ENCODE data around the gene TTC24. TPM values are rescaled to one million over a fixed set of nuclear protein-coding genes. Genes with fewer than 3 reads are reported as not detected.
"Not testable (repeated sequence)": the region's sequence is repeated elsewhere in the genome, so short reads cannot be mapped to it uniquely, and the experiment has no call there.

Gene TTC24
- total RNA-seq, 1 donor from 2014 or later: not detected

DNA sequence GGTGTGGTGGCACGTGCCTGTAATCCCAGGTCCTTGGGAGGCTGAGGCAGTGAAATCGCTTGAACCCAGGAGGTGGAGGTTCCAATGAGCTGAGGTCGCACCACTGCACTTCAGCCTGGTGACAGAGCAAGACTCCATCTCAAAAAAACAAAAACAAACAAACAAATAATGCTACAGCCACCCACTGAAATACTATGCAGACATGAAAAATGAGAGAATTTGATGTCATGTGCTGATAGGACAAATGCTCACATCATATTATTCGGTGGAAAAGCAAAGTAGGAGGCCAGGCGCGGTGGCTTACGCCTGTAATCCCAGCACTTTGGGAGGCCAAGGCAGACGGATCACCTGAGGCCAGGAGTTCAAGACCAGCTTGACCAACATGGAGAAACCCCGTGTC lies 30.5 kb downstream of the TTC24 start:
- not testable (repeated sequence) for DNase-seq

GRCh38 chr1:156612666-156613065 lies 33.1 kb downstream of the TTC24 start:
- no peak for DNase-seq

DNA sequence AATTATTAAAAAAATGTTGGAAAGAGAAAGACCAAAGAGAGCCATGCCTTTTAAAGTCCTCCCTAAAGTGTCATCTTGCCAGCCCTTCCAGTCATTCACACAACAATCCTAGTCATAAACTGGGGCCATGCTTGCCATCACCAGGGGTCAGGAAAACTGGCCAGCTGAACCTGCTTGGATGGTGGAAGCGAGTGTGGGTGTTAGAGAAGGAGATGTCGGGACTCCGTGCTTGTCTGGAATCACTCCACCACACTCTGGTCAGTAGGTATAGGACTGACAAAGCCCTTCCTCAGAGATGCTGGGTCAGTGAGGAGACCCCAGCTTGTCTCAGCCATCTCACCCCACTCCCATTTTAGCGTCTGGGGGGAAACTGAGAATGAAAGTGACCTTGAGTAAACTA lies 36.4 kb downstream of the TTC24 start:
- DNase-seq: no peak

GRCh38 chr1:156616463-156616862 lies 36.9 kb downstream of the TTC24 start:
- DNase-seq: no peak

DNA sequence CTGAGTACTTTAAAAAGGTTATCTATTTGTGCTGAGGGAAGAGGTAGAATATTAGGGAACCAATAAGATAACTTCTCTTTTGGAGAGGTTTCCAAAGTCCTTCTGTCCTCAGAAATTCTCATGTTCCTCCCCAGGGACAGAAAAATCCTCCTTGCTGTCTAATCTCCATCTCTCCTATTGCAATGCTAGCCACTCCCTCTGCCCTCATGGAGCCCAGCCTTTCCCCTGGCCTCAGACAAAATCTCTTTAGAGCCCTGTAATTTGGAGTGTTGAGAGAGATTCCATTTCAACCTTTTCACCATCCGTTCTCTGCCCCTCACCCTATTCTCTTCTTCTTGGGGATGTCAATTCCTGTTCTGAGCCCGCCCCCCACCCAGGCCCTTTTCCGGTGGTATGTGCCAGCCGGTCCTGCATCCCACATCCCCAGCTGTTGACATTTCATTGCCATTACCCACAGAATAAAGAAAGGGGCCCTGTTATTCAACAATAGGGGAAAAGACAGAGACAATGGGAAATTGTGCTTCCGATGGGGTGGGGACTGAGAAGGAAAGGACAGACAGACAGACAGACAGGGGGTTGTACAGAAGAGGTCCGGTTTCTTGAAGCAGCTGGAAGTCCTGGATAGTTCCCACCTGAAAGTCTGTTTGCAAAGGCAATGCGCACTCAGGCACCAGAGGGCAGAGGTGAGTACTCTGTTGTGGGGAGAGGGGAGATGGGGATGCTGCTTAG lies 39.5 kb downstream of the TTC24 start, which contains the start of gene HAPLN2:
Gene HAPLN2 (plus strand): TSS at position 563 of the 729 bp plus-strand sequence. CDS start 4,076 bp downstream, outside the sequence.
- no peak for DNase-seq

DNA sequence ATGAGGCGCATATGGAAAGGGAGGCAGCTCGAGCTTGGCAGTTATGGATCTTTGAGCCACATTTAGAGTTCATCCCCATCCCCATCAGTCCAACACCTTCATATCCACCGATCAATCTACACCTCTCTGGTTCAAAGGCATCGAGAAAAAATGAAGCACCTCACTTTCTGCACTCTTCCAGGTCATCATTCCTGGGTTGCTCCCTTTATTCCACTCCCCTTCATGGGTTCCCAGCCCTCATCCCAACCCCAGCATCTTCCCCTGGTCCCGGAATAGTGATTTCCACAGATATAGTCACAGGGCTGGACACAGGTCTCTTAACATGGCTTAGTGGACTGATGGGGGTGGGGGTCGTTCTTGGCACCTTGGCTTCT lies 40.0 kb downstream of the TTC24 start:
- no peak for DNase-seq

DNA sequence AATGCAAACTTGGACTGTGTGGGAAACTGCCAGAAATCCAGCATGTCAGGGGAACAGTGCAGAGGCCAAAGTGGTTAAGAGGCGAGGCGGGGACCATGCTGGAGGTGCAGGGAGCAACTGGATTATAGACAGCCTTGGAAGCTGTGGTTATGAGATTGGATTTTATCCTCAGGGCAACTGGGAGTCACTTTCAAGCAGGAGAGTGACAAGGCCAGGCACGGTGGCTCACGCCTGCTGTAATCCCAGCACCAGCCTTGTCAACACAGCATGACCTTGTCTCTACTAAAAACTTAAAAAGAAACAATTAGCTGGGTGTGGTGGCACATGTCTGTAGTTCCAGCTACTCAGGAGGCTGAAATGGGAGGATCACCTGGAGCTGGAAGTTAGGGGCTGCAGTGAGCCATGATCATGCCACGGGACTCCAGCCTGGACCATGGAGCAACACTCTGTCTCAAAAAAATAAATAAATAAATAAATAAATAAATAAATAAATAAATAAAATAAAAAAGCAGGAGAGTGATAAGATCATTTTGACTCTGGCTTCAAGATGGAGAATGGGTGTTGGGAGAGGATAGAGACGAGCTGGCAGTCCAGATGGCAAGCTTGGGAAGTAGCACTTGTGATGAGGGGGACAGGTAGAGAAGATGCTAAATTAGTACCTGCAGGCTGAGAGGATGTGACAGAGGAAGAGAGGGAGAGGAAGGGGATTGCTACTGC lies 43.2 kb downstream of the TTC24 start:
- DNase-seq: no peak

- DNase-seq: no peak
Measured at GRCh38 chr1:156623946-156624813, 44.7 kb downstream of the TTC24 start.

- no peak for DNase-seq
Measured at GRCh38 chr1:156624814-156625435, 45.4 kb downstream of the TTC24 start.

- no peak for DNase-seq
Measured at GRCh38 chr1:156625436-156626078, 46.0 kb downstream of the TTC24 start.

DNA sequence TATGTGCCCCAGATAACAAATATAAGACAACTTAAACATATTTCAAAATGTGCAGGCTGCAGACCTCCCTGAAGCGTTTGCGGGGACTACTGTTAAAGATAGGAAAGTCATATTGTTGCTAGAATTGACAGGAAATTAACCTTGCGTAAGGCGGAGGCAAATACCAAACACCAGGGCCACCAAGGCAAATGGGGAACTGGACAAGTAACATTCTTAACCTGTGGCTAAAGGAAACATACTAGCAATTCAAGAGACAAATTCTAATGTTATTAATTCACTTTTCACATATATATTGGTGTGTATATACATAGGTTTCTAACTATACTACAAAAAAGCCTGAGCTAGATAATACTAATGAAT lies 46.5 kb downstream of the TTC24 start:
- DNase-seq: no peak

GRCh38 chr1:156627313-156627880 lies 47.9 kb downstream of the TTC24 start:
- DNase-seq: no peak

DNA sequence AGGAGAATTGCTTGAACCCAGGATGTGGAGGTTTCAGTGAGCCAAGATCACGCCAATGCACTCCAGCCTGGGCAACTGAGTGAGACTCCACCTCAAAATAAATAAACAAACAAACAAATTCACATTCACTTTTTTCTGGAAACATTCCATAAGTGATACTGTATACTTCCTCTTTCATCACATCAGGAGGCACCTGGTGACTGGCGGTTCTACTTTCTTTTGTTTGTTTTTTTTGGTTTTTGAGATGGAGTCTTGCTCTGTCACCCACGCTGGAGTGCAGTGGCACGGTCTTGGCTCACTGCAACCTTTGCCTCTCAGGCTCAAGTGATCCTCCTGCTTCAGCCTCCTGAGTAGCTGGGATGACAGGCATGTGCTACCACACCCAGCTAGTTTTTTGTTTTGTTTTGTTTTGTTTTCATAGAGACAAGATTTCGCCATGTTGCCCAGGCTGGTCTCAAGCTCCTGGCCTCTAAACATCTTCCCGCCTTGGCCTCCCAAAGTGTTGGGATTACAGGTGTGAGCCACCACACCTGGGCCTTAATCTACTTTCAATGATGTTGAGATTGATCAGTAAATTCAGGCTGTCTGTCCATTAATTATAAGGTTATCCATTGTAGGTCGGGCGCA lies 50.4 kb downstream of the TTC24 start:
- no peak for DNase-seq

DNA sequence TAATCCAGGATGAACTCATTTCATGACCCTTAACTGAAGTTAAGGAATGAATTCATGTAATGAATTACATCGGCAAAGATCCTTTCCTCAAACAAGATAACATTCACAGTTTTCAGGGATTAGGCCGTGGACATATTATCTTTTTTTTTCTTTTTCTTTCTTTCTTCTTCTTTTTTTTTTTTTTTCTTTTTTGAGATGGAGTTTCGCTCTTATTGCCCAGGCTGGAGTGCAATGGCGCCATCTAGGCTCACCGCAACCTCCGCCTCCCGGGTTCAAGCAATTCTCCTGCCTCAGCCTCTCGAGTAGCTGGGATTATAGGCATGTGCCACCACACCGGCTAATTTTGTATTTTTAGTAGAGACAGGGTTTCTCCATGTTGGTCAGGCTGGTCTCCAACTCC lies 51.6 kb downstream of the TTC24 start:
- DNase-seq: not testable (repeated sequence)

GRCh38 chr1:156632355-156632754 lies 52.8 kb downstream of the TTC24 start:
- DNase-seq: no peak

Other genes starting within 250 kb of the TTC24 start
- 173 TPM for gene CCT3, start 241.4 kb upstream of the TTC24 start, total RNA-seq
- gene TSACC, start 241.2 kb upstream of the TTC24 start, total RNA-seq: not detected
- 2.1 TPM for gene RHBG, start 210.5 kb upstream of the TTC24 start, total RNA-seq
- gene MEF2D, start 78.9 kb upstream of the TTC24 start, total RNA-seq: 11.2 TPM
- gene IQGAP3, start 7.2 kb upstream of the TTC24 start, total RNA-seq: 8.6 TPM
- gene NAXE, start 12.1 kb downstream of the TTC24 start, total RNA-seq: 26.1 TPM
- 8.7 TPM for gene GPATCH4, start 21.8 kb downstream of the TTC24 start, total RNA-seq
- gene HAPLN2, start 39.7 kb downstream of the TTC24 start, total RNA-seq: 0.20 TPM
- gene BCAN, start 62.4 kb downstream of the TTC24 start, total RNA-seq: 2.1 TPM
- 54.7 TPM for gene NES, start 97.7 kb downstream of the TTC24 start, total RNA-seq
- gene CRABP2, start 125.9 kb downstream of the TTC24 start, total RNA-seq: 72.5 TPM
- gene METTL25B, start 148.7 kb downstream of the TTC24 start, total RNA-seq: 13.1 TPM
- 6.6 TPM for gene ISG20L2, start 149.0 kb downstream of the TTC24 start, total RNA-seq
- gene MRPL24, start 161.4 kb downstream of the TTC24 start, total RNA-seq: 35.5 TPM
- gene HDGF, start 172.0 kb downstream of the TTC24 start, total RNA-seq: 89.2 TPM
- 25.8 TPM for gene PRCC, start 187.8 kb downstream of the TTC24 start, total RNA-seq
- 0.89 TPM for gene SH2D2A, start 237.1 kb downstream of the TTC24 start, total RNA-seq

Measured in skin of body (tissue), 2 donors.